Measurements from ENCODE around the gene PCNA. TPM values are rescaled to one million over a fixed set of nuclear protein-coding genes. Genes with fewer than 3 reads are reported as not detected.
A peak's percentile ranks its signal among the peaks of the same experiment; 100 is the strongest.

Gene PCNA
- total and polyA plus RNA-seq, 9 of the 15 experiments (the other 6 are each of a cell fraction or from before 2014, with no cell fraction given) = 213 to 390 (median 291) TPM

- H3K79me2 ChIP-seq (ENCODE audit: control insufficient read depth, insufficient read depth, low read length) = no peaks in the 10 kb centered on the region
- H3K9me3 ChIP-seq (replicated peaks; ENCODE audit: control insufficient read depth, insufficient read depth, low read depth, low read length) = no peaks in the 10 kb centered on the region
- peaks cover 3 to 16% of the 10 kb centered on the region in 2 experiments; a peak in 4 of 5 replicates for H3K4me1 ChIP-seq (replicated peaks in 1 of 2; ENCODE audit: control insufficient read depth in 2 of 2, insufficient read depth in 2 of 2, low read length in 2 of 2)
- H3K4me3 ChIP-seq = no peak overlapping the region
- ChIA-PET POLR2A (interaction anchor here (1.4 kb wide), 1 partner anchor 12 kb away, joined by 3 read pairs; no protein-coding TSS in a partner anchor), CTCF (ENCODE audit: low intra/inter-chr PET ratio) (no interaction called here)
- no TSS peak for BruUV-seq (replicated peaks)
- no peaks in the 10 kb centered on the region for H4K20me1 ChIP-seq (replicated peaks; ENCODE audit: control insufficient read depth, insufficient read depth, low read length)
- TF ChIP-seq ARNT (IDR thresholded peaks at IDR 0.05) (no peak), ZNF324 (CRISPR knock-in tag; IDR thresholded peaks at IDR 0.05) (no peak), PKNOX1 (IDR thresholded peaks at IDR 0.05) (peak; percentile 17; the same call in 1 of the 2 replicates)
- H3K9me1 ChIP-seq (ENCODE audit: control insufficient read depth, insufficient read depth, low read length) = no peaks in the 10 kb centered on the region
- no peak overlapping the region for H3K4me2 ChIP-seq (ENCODE audit: insufficient read depth, low read length)
- ATAC-seq (no peak), DNase-seq (ENCODE audit: extremely low read depth in 1 of 4, low spot score in 3 of 4) (no peak), FAIRE-seq (no peak)
- intact Hi-C loops (cut with micrococcal nuclease) (no loop called here), in situ Hi-C loops (cut with MboI) (no loop called here)
- no peak overlapping the region for H3K27ac ChIP-seq (ENCODE audit: extremely low read depth, low read depth, low read length)
- no peaks in the 10 kb centered on the region for H3K27me3 ChIP-seq (ENCODE audit: control insufficient read depth in 2 of 2, insufficient read depth in 2 of 2, low read length in 2 of 2)
- no peaks in the 10 kb centered on the region for H3K36me3 ChIP-seq (ENCODE audit: control insufficient read depth, insufficient read depth, low read length)
- no peak overlapping the region for H3K9ac ChIP-seq (ENCODE audit: insufficient read depth in 1 of 2, low read depth in 2 of 2, low read length in 2 of 2)
- H2AFZ ChIP-seq (ENCODE audit: low read depth, low read length) = no peak overlapping the region
- 30% methylated on average over 6 of the region's 8 CpGs for WGBS (ENCODE audit: insufficient coverage, low coverage, missing lambda C conversion rate)
These were observed 50.5 kb downstream of the PCNA start for GRCh38 chr20:5069141-5069806.

All from K562 (cell line).